Measurements from ENCODE around the gene ZNF800.
"Not testable (repeated sequence)": the region's sequence is repeated elsewhere in the genome, so short reads cannot be mapped to it uniquely, and the experiment has no call there.

The ZNF800 gene

GRCh38 chr7:127392566-127393367 is at the start of gene ZNF800:
ZNF800 (minus strand) TSS chr7:127392708; CDS start chr7:127391557, 1,151 bp downstream.
- peak; percentile 91 for DNase-seq

GRCh38 chr7:127440206-127440605 is 47.7 kb upstream of the ZNF800 start:
- DNase-seq: no peak

- DNase-seq: no peak
Observed at GRCh38 chr7:127438836-127439235, 46.3 kb upstream of the ZNF800 start.

DNA sequence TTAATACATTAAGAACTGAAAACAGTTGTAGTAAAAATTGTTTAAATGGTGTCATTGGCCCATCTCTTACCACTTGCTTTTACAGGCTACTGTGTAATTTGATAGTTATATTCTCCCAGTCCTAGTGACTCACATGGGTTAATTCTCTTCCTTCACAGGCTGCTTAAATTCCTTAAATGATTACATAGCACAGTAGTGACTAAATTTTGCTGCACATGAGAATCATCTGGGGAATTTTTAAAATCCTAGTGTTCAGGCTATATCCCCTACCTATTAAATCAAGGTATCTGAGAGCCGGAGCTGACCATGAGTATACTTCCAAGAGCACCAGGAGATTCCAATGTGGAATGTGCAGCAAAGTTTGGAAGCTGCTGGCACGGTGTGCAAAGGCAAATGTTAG is 45.3 kb upstream of the ZNF800 start:
- DNase-seq: no peak

- no peak for DNase-seq
Observed at GRCh38 chr7:127437241-127437640, 44.7 kb upstream of the ZNF800 start.

- DNase-seq: not testable (repeated sequence)
Observed at GRCh38 chr7:127429281-127429680, 36.8 kb upstream of the ZNF800 start.

DNA sequence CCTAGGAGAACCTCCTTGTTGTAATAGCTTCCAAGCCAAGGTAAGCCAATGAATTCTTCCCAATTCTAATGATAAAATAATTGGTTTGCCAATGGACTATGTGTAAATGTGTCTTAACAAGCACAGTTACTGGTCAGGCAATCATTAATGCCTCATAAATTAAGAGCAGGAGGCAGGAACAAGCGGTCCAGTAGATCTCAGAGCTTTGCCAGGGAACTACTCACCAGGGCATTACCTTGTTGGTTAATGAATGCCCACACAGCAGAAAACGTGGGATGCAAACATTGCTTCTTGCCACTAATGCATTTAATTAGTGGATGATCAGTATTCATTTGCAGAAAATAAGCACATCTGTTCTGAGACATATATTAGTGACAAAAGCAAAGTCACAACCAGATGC is 26.7 kb upstream of the ZNF800 start:
- DNase-seq: no peak

DNA sequence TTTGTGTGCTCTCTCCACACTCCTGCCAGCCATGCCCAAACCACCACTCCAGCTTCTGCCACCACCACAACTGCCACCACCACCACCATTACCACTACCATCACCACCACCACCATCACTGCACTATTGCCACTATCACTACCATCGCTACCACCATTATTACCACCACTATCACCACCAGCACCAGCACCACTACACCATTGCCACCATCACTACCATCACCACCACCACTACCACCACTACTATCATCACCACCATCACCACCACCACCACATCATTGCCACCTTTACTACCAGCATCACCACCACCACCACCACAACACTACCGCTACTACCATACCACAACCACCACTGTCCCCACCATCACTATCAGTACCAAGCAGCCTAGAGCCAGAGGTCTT is 26.0 kb upstream of the ZNF800 start:
- no peak for DNase-seq

DNA sequence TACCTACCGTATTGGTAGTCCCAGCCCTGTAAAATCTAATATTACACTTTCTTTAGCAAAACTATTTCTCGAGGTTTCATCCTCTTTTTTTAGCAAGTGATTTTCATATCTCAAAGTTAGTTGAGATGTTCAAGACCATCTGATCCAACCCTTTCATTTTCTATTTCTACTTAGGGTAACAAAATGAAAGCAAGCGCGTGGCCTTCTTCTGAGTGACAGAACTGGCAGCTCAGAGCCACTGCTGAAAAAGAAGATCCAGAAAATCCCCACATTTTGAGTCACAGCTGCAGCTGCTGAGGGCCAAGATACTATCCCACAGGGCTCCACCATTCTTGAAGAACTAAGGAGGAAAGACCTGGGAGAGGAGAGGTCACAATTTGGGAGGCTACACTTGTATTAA is 24.8 kb upstream of the ZNF800 start:
- DNase-seq: no peak

GRCh38 chr7:127415060-127415742 is 22.7 kb upstream of the ZNF800 start:
- no peak for DNase-seq

DNA sequence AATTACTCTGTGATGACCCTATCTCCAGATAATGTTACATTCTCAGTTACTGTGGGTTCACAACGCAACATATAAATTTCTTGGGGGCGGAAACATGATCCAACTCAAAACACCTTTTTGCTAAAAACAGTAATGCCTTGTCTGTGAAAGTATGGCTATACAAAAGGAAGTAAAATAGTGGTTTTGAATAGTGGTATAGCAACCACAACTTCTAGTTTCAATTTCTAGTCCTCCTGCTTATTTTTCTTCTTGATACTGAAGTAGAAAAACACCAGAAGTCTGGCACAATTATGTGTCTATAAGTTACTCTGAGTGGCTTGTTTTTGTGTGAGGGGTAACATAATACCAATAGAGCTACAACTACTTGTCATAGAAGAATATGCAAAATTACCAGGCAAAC is 21.5 kb upstream of the ZNF800 start:
- peak; percentile 45 for DNase-seq

GRCh38 chr7:127413326-127413725 is 20.8 kb upstream of the ZNF800 start:
- DNase-seq: no peak

- DNase-seq: no peak
Observed at GRCh38 chr7:127411176-127411575, 18.7 kb upstream of the ZNF800 start.

DNA sequence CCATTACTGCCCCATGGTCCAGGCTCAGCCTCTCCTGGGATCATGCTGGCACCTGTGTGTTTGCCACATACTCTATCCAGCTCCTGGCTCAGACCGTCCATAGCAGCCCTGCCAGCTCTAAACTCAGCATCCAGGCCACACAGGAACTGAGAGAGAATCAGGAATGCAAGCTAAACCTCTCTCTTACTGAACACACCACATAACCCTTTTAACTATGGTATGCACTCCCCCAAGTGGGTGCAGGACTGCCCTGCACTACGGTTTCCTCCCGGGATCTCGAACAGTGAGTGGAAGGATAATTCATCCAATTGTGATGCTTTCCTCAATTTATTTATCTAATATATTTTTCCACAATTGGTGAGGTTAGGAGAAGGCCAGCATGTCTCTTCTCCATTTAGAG is 17.1 kb upstream of the ZNF800 start:
- no peak for DNase-seq

DNA sequence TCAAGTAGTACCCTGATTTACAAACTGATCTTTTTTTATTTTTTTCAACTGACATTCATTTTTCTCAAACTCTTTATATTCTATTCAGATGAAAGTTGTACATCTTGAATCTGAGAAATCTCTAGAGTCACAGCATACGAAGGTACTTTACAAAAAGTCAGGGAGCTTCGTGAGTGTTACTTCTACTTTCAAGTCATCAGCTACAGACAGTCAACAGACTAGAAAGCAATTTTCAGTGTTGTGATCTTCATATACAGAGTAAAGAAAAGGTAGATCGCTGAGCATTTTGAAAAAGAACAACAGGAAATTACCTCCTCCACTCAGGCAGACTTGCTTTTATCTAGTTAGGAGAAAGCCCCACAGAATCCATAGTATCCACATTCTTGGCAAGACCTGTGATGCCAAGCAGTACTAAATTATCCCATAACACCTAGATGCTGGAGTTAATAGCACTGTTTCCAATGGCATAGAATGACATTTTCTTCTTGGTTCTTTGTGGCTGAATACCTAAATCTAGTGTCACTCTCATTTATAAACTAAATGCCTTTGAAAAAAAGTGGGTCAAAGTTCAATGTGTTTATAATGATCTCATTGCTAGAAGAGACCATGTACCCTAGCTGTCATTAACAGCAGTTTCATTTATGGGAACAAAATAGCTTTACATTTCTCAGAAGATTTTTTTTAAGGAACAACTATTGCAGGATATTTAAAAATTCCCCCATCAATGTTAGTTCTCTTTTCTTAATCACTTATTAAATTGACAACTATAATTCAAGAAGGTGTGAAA is 12.0 kb upstream of the ZNF800 start:
- no peak for DNase-seq

DNA sequence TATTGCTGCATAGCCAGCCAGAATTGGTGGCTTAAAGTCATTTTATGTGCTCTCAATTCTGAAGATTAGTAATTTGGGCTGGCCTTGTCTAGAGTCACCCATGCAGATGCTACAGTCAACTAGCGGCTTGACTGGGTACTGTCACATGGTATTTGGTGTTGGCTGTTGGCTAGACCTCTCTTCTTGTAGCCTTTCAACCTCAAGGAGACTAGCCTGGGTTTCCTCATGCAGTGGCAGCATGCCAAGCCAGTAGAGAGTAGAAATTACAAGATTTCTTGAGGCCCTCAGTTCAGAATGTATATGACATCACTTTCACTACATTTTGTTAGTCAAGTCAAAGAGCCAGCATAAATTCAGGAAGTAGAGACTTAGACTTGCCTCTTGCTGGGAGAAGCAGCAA is 3.7 kb upstream of the ZNF800 start:
- no peak for DNase-seq

- DNase-seq: not testable (repeated sequence)
Observed at GRCh38 chr7:127395104-127395503, 2.6 kb upstream of the ZNF800 start.

GRCh38 chr7:127393368-127394058 is 1.0 kb upstream of the ZNF800 start:
- DNase-seq: no peak

GRCh38 chr7:127392182-127392565 is 334 bp downstream of the ZNF800 start:
- DNase-seq: peak; percentile 76

- DNase-seq: peak; percentile 62
Observed at GRCh38 chr7:127391591-127392181, 822 bp downstream of the ZNF800 start.

- no peak for DNase-seq
Observed at GRCh38 chr7:127390817-127391590, 1.5 kb downstream of the ZNF800 start.

All from CD4-positive, alpha-beta T cell treated with Interleukin-12 subunit alpha and Interleukin-12 subunit beta, for 1 hour (primary cell).